NT2/D1 (cell line): ENCODE data around the gene MEG3.

ENCODE experiments used
- DNase-seq: peaks from one replicate; pipeline ENCODE4 v3.0.0-alpha.2; 2011; ENCODE audit warnings: low read depth, low spot score
- H3K27me3 ChIP-seq: 2 replicates; pipeline ENCODE4 v1.6.0; 2011; ENCODE audit warnings: mild to moderate bottlenecking; ENCODE audit not compliant: insufficient read length, insufficient read depth
- H3K36me3 ChIP-seq: 2 replicates; pipeline ENCODE4 v1.6.1; 2011; ENCODE audit warnings: mild to moderate bottlenecking, low read length, mixed read lengths; ENCODE audit not compliant: insufficient read depth, insufficient read length
- H3K4me1 ChIP-seq: 2 replicates; pipeline ENCODE4 v1.5.1; 2011; ENCODE audit not compliant: insufficient read depth, insufficient read length
- H3K4me3 ChIP-seq: 2 replicates; pipeline ENCODE4 v1.5.1; 2011; ENCODE audit warnings: low read depth; ENCODE audit not compliant: insufficient read length
- H3K9ac ChIP-seq: 2 replicates; pipeline ENCODE4 v1.6.0; 2011; ENCODE audit warnings: low read depth; ENCODE audit not compliant: insufficient read length
- H3K9me3 ChIP-seq: 2 replicates; pipeline ENCODE4 v1.5.1; 2011; ENCODE audit warnings: mild to moderate bottlenecking, low read length; ENCODE audit not compliant: insufficient read depth
- SUZ12 ChIP-seq: IDR thresholded peaks from 2 replicates; pipeline ENCODE4 v1.6.1; 2011; ENCODE audit not compliant: insufficient read length, insufficient read depth; ENCODE audit errors: extremely low read depth
- YY1 ChIP-seq: IDR thresholded peaks from 2 replicates; pipeline ENCODE4 v1.6.1; 2011; ENCODE audit not compliant: insufficient read length, insufficient read depth
- ZNF274 ChIP-seq: IDR thresholded peaks from 2 replicates; pipeline ENCODE4 v1.6.1; 2011; ENCODE audit warnings: mild to moderate bottlenecking, low read depth, low read length

Gene MEG3

GRCh38 chr14:100861188-100861936, 35.4 kb downstream of the MEG3 start:
- no peak for TF ChIP-seq SUZ12
- no peak for TF ChIP-seq ZNF274
- TF ChIP-seq YY1, result no peak
- Histone ChIP-seq H3K9ac (no peak overlapping the region), H3K36me3 (no peaks in the 10 kb centered on the region), H3K27me3 (peaks cover 3% of the 10 kb centered on the region), H3K4me3 (no peak overlapping the region), H3K4me1 (no peaks in the 10 kb centered on the region), H3K9me3 (no peaks in the 10 kb centered on the region)
- DNase-seq, result no peak

GRCh38 chr14:100861937-100862247, 36.0 kb downstream of the MEG3 start:
- no peaks in the 10 kb centered on the region for H3K36me3 ChIP-seq
- TF ChIP-seq SUZ12 (no peak), YY1 (no peak), ZNF274 (no peak)
- H3K4me3 ChIP-seq, result no peak overlapping the region
- no peaks in the 10 kb centered on the region for H3K4me1 ChIP-seq
- H3K27me3 ChIP-seq, result peaks cover 3% of the 10 kb centered on the region
- no peak overlapping the region for H3K9ac ChIP-seq
- no peaks in the 10 kb centered on the region for H3K9me3 ChIP-seq
- no peak for DNase-seq

- Histone ChIP-seq H3K9me3 (no peaks in the 10 kb centered on the region), H3K9ac (no peak overlapping the region), H3K4me3 (no peak overlapping the region), H3K36me3 (no peaks in the 10 kb centered on the region), H3K27me3 (peaks cover 3% of the 10 kb centered on the region), H3K4me1 (no peaks in the 10 kb centered on the region)
- TF ChIP-seq YY1, result no peak
- TF ChIP-seq SUZ12, result no peak
- no peak for TF ChIP-seq ZNF274
- no peak for DNase-seq
Measured at GRCh38 chr14:100862277-100862676, 36.4 kb downstream of the MEG3 start.

GRCh38 chr14:100862793-100863192, 36.9 kb downstream of the MEG3 start:
- TF ChIP-seq YY1 (no peak), SUZ12 (no peak), ZNF274 (no peak)

GRCh38 chr14:100864206-100864605, 38.3 kb downstream of the MEG3 start:
- Histone ChIP-seq H3K9ac (no peak overlapping the region), H3K4me1 (no peaks in the 10 kb centered on the region), H3K36me3 (no peaks in the 10 kb centered on the region), H3K9me3 (no peaks in the 10 kb centered on the region), H3K4me3 (no peak overlapping the region), H3K27me3 (peaks cover 3% of the 10 kb centered on the region)
- TF ChIP-seq YY1 (no peak), SUZ12 (no peak), ZNF274 (no peak)
- DNase-seq, result no peak

More at GRCh38 chr14:100862793-100863192, 36.9 kb downstream of the MEG3 start:
- Histone ChIP-seq H3K9ac (no peak overlapping the region), H3K4me3 (no peak overlapping the region), H3K4me1 (no peaks in the 10 kb centered on the region), H3K27me3 (peaks cover 3% of the 10 kb centered on the region), H3K9me3 (no peaks in the 10 kb centered on the region), H3K36me3 (no peaks in the 10 kb centered on the region)
- DNase-seq, result no peak

- no peak for DNase-seq
- H3K27me3 ChIP-seq, result peaks cover 3% of the 10 kb centered on the region
- no peaks in the 10 kb centered on the region for H3K9me3 ChIP-seq
- H3K36me3 ChIP-seq, result no peaks in the 10 kb centered on the region
- no peak overlapping the region for H3K4me3 ChIP-seq
- no peak for TF ChIP-seq YY1
- TF ChIP-seq ZNF274, result no peak
- TF ChIP-seq SUZ12, result no peak
- no peaks in the 10 kb centered on the region for H3K4me1 ChIP-seq
- no peak overlapping the region for H3K9ac ChIP-seq
Measured at GRCh38 chr14:100864960-100865681, 39.2 kb downstream of the MEG3 start.
